SK-N-SH (cell line): ENCODE data around the gene GALNT16. TPM values are rescaled to one million over a fixed set of nuclear protein-coding genes. Genes with fewer than 3 reads are reported as not detected.

Experiments used
- CTCF ChIA-PET: fragments of 300-600, 350-600 bp; formaldehyde crosslinking; extraction: SDS; loops from one replicate; lab custom pipeline; 2021; lab: Yijun Ruan, JAX
- POLR2A ChIA-PET: fragments of 350-600 bp; sonication (Branson Sonifier 250); formaldehyde crosslinking; extraction: SDS; loops from one replicate; lab custom pipeline; 2020; ENCODE audit warnings: antibody characterized with exemption, inconsistent platforms; lab: Yijun Ruan, JAX
- DNase-seq: peaks from one replicate; pipeline ENCODE4 v3.0.0; 2012
- H2AFZ ChIP-seq: fragments of 200-600 bp; sonication (generic); 2 replicates; pipeline ENCODE4 v1.8.1; 2016; ENCODE audit warnings: antibody characterized with exemption, mild to moderate bottlenecking, low read depth
- H3F3A ChIP-seq: fragments of 200-600 bp; sonication (generic); replicated peaks from 2 replicates; pipeline ENCODE3; 2016; ENCODE audit warnings: antibody characterized with exemption, mild to moderate bottlenecking; ENCODE audit not compliant: insufficient read depth
- H3K27ac ChIP-seq, 2 experiments: fragments of 200-500 bp in 1 of 2; fragments of 200-600 bp in 1 of 2; sonication (Bioruptor generic) in 1 of 2; sonication (generic), shearing (Covaris generic) in 1 of 2; 2 replicates each; pipeline versions ENCODE4 v1.5.1 to v1.6.1; 2014 to 2016; ENCODE audit warnings: low read depth in 2 of 2, inconsistent platforms in 1 of 2, low read length in 1 of 2, mild to moderate bottlenecking in 1 of 2, mixed read lengths in 1 of 2
- H3K27me3 ChIP-seq: fragments of 200-600 bp; sonication (generic), shearing (Covaris generic); 2 replicates; pipeline ENCODE4 v1.6.1; 2016; ENCODE audit warnings: mixed run types; ENCODE audit not compliant: insufficient read depth
- H3K36me3 ChIP-seq, 2 experiments: fragments of 200-500 bp in 1 of 2; fragments of 200-600 bp in 1 of 2; sonication (Bioruptor generic) in 1 of 2; sonication (generic) in 1 of 2; replicated peaks in 1 of 2; 2 replicates each; pipeline versions ENCODE3 to v1.5.1; 2014 to 2016; ENCODE audit warnings: low read length in 1 of 2, mild to moderate bottlenecking in 1 of 2; ENCODE audit not compliant: insufficient read depth in 2 of 2, control insufficient read depth in 1 of 2
- H3K4me1 ChIP-seq, 2 experiments: fragments of 200-500 bp in 1 of 2; fragments of 200-600 bp in 1 of 2; sonication (Bioruptor generic) in 1 of 2; sonication (generic), shearing (Covaris generic) in 1 of 2; 2 replicates each; pipeline versions ENCODE4 v1.5.1 to v1.6.1; 2014 to 2016; ENCODE audit warnings: low read depth in 1 of 2, low read length in 1 of 2, mixed run types in 1 of 2; ENCODE audit not compliant: insufficient read depth in 2 of 2, control insufficient read depth in 1 of 2
- H3K4me2 ChIP-seq: fragments of 200-600 bp; sonication (generic), shearing (Covaris generic); 2 replicates; pipeline ENCODE4 v1.6.1; 2017; ENCODE audit warnings: mixed run types
- H3K4me3 ChIP-seq, 2 experiments: fragments of 200-500 bp in 1 of 2; fragments of 200-600 bp in 1 of 2; sonication (Bioruptor generic) in 1 of 2; sonication (generic), shearing (Covaris generic) in 1 of 2; 2 replicates each; pipeline versions ENCODE4 v1.5.1 to v1.8.1; 2014 to 2016; ENCODE audit warnings: low read depth in 2 of 2, inconsistent platforms in 1 of 2, low read length in 1 of 2, mild to moderate bottlenecking in 1 of 2, mixed read lengths in 1 of 2, moderate library complexity in 1 of 2
- H3K79me2 ChIP-seq: fragments of 200-600 bp; sonication (generic); 2 replicates; pipeline ENCODE4 v1.8.1; 2017; ENCODE audit warnings: mild to moderate bottlenecking; ENCODE audit not compliant: insufficient read depth
- H3K9ac ChIP-seq: fragments of 200-600 bp; sonication (generic); 2 replicates; pipeline ENCODE4 v1.6.1; 2017; ENCODE audit warnings: mixed run types
- H3K9me2 ChIP-seq: fragments of 200-600 bp; sonication (generic); 2 replicates; pipeline ENCODE4 v1.6.1; 2017; ENCODE audit warnings: mixed run types
- H3K9me3 ChIP-seq: fragments of 200-600 bp; sonication (generic); 2 replicates; pipeline ENCODE4 v1.6.1; 2017; ENCODE audit warnings: mixed run types, mild to moderate bottlenecking, moderate library complexity
- H4K20me1 ChIP-seq: fragments of 200-600 bp; sonication (generic); 2 replicates; pipeline ENCODE4 v1.6.1; 2017; ENCODE audit warnings: mild to moderate bottlenecking, mixed run types; ENCODE audit not compliant: insufficient read depth
- EP300 ChIP-seq, 2 experiments: IDR thresholded peaks; 2 replicates each; pipeline versions ENCODE4 v1.4.0 to v1.6.1; 2012; ENCODE audit warnings: borderline replicate concordance in 1 of 2, low read depth in 1 of 2, low read length in 1 of 2
- FOXM1 ChIP-seq: IDR thresholded peaks from 2 replicates; pipeline ENCODE4 v1.4.0; 2012; ENCODE audit warnings: low read depth, mild to moderate bottlenecking
- GABPA ChIP-seq: IDR thresholded peaks from 2 replicates; pipeline ENCODE4 v1.4.0; 2012; ENCODE audit warnings: low read depth, mild to moderate bottlenecking
- MXI1 ChIP-seq: IDR thresholded peaks from 2 replicates; pipeline ENCODE4 v1.6.1; 2012; ENCODE audit warnings: mild to moderate bottlenecking, low read depth, low read length, improper control_type of control experiment
- RFX5 ChIP-seq: IDR thresholded peaks from 2 replicates; pipeline ENCODE4 v1.6.1; 2012; ENCODE audit warnings: mild to moderate bottlenecking, improper control_type of control experiment, low read length
- RXRA ChIP-seq: IDR thresholded peaks from 2 replicates; pipeline ENCODE4 v1.4.0; 2012; ENCODE audit warnings: low read depth, mild to moderate bottlenecking, borderline replicate concordance
- TEAD4 ChIP-seq: IDR thresholded peaks from 2 replicates; pipeline ENCODE4 v1.4.0; 2012; ENCODE audit warnings: mild to moderate bottlenecking, borderline replicate concordance; ENCODE audit not compliant: insufficient read depth
- WGBS: methylation state at CpG from one replicate; pipeline ENCODE4 v1.1.6; 2017; ENCODE audit warnings: low lambda C conversion rate; 5-methylcytosine and 5-hydroxymethylcytosine counted together
- polyA plus RNA-seq, 3 experiments: library from polyadenylated mRNA; depleted of rRNA; stranded (reverse); fragments of >200 nt; gene quantifications; 2 replicates each; pipeline ENCODE4 v1.2.3, GENCODE V29; 2012
- TF ChIP-seq, protein P1 (sequence below): fragments of 150-350 bp; IDR thresholded peaks from 2 replicates; pipeline ENCODE4 v1.6.1; 2017; ENCODE audit warnings: antibody characterized with exemption, low read length, low read depth, borderline replicate concordance
- TF ChIP-seq, protein P2 (sequence below): IDR thresholded peaks from 2 replicates; pipeline ENCODE4 v1.4.0; 2012; ENCODE audit warnings: low read depth, borderline replicate concordance

Gene GALNT16
- polyA plus RNA-seq, 1 of the 3 experiments (the other 2 are of a cell fraction), result 17.0 TPM

DNA sequence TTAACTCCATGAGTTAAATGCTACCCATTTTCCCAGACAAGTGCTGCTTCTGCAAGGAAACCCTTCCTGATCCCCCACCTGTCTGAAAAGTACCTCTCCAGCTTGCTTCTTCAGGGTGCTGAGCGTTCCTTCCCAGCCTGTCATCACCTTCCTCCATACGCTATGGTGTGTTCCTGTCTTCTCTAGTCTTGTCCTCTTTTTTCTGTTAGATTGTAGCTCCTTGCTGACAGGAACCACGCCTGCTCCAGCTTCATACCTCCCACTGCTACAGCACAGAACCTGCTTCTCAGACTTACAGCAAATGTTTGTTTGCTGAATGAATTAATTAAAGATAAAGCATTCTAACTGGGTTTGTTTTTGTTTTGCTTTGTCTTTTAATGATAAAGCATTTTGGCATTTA is 99.0 kb downstream of the GALNT16 start:
- CTCF ChIA-PET, result interaction anchor here (1.3 kb wide), 1 partner anchor 98 kb away, joined by 5 read pairs; no protein-coding TSS in a partner anchor

DNA sequence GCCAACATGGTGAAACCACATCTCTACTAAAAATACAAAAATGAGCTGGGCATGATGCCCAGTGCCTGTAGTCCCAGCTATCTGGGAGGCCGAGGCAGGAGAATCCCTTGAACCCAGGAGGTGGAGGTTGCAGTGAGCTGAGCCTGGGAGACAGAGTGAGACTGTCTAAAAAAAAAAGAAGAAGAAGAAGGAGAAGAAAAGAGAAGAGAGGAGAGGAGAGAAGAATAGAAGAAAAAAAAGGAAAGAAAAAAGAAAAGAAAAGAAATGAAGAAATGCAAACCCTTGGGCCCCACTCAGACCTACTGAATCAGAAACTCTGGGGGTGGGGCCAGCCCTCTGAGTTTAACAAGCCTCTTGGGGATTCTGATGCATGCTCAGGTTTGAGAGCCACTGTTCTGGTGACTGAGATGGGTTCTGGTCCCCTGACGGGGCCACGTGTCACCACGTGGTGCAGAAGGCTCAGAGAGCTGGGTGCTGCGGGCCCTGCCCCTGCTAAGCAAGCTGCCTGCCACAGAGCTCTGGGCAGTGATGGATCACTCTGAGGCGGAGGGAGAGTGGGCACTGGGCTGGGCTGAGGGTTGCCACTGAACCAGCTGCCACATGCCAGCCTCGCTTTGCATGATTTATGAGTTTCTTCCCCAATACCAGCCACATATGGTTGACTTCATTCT is 100.6 kb downstream of the GALNT16 start:
- ChIA-PET POLR2A (no interaction called here), CTCF (interaction anchor here (0.7 to 3.3 kb wide), 5 partner anchors 67 to 231 kb away, joined by 3 to 32 read pairs (median 3); no protein-coding TSS in a partner anchor)
- 85% methylated on average over 4 of the region's 7 CpGs for WGBS
- no peaks in the 10 kb centered on the region for H3K9me3 ChIP-seq
- no peak overlapping the region for H3K27ac ChIP-seq
- H3F3A ChIP-seq, result no peaks in the 10 kb centered on the region
- no peak overlapping the region for H2AFZ ChIP-seq
- TF ChIP-seq GABPA, result no peak
- no peak for TF ChIP-seq EP300 (IDR thresholded peaks at IDR 0.05; ENCODE audit: borderline replicate concordance in 1 of 2, low read depth in 1 of 2, low read length in 1 of 2)
- no peak for TF ChIP-seq TEAD4
- no peak for TF ChIP-seq MXI1
- TF ChIP-seq, protein P1, sequence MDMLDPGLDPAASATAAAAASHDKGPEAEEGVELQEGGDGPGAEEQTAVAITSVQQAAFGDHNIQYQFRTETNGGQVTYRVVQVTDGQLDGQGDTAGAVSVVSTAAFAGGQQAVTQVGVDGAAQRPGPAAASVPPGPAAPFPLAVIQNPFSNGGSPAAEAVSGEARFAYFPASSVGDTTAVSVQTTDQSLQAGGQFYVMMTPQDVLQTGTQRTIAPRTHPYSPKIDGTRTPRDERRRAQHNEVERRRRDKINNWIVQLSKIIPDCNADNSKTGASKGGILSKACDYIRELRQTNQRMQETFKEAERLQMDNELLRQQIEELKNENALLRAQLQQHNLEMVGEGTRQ, result no peak
- TF ChIP-seq, protein P2, sequence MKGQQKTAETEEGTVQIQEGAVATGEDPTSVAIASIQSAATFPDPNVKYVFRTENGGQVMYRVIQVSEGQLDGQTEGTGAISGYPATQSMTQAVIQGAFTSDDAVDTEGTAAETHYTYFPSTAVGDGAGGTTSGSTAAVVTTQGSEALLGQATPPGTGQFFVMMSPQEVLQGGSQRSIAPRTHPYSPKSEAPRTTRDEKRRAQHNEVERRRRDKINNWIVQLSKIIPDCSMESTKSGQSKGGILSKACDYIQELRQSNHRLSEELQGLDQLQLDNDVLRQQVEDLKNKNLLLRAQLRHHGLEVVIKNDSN, result no peak
- TF ChIP-seq RFX5, result no peak
- no peak for TF ChIP-seq FOXM1
- TF ChIP-seq RXRA, result no peak
- H3K27me3 ChIP-seq, result no peaks in the 10 kb centered on the region
- no peaks in the 10 kb centered on the region for H3K9me2 ChIP-seq
- H3K4me3 ChIP-seq, result no peak overlapping the region
- H3K4me2 ChIP-seq, result no peak overlapping the region
- no peaks in the 10 kb centered on the region for H4K20me1 ChIP-seq
- no peaks in the 10 kb centered on the region for H3K79me2 ChIP-seq
- DNase-seq, result no peak
- peaks cover under 1 to 7% of the 10 kb centered on the region in 2 experiments; a peak in 2 of 4 replicates for H3K4me1 ChIP-seq
- no peak overlapping the region for H3K9ac ChIP-seq
- peaks cover 0 to 3% of the 10 kb centered on the region in 2 experiments for H3K36me3 ChIP-seq

More for the DNA sequence above, 99.0 kb downstream of the GALNT16 start:
- no peaks in the 10 kb centered on the region for H3K9me2 ChIP-seq
- TF ChIP-seq GABPA (no peak), MXI1 (no peak)
- H3K4me1 ChIP-seq, result peaks cover 4 to 10% of the 10 kb centered on the region in 2 experiments; a peak in 2 of 4 replicates
- H3K4me3 ChIP-seq, result no peak overlapping the region
- no peak for DNase-seq
- no peak overlapping the region for H3K9ac ChIP-seq
- H3K4me2 ChIP-seq, result no peak overlapping the region
- peaks cover 0 to 3% of the 10 kb centered on the region in 2 experiments for H3K36me3 ChIP-seq
- WGBS, result 93% methylated on average over 3 of the region's 3 CpGs
- H3K9me3 ChIP-seq, result no peaks in the 10 kb centered on the region
- POLR2A ChIA-PET, result no interaction called here
- no peak overlapping the region for H2AFZ ChIP-seq
- no peaks in the 10 kb centered on the region for H3K79me2 ChIP-seq
- no peak overlapping the region for H3K27ac ChIP-seq
- no peaks in the 10 kb centered on the region for H3K27me3 ChIP-seq
- H4K20me1 ChIP-seq, result no peaks in the 10 kb centered on the region
- H3F3A ChIP-seq, result no peaks in the 10 kb centered on the region
